CD4-positive, alpha-beta T cell treated with Interleukin-10 for 1 hour (primary cell): ENCODE results near the gene RCC1.
"Not testable (repeated sequence)": the region's sequence is repeated elsewhere in the genome, so short reads cannot be mapped to it uniquely, and the experiment has no call there.

Experiments
- DNase-seq: peaks from one replicate; pipeline ENCODE4 v3.0.0-alpha.2; 2020

RCC1 gene

GRCh38 chr1:28505406-28506187, at the start of gene RCC1:
Gene RCC1 (plus strand): TSS chr1:28506043. CDS start chr1:28529867, 23,824 bp downstream.
- peak; percentile 98 for DNase-seq

DNA sequence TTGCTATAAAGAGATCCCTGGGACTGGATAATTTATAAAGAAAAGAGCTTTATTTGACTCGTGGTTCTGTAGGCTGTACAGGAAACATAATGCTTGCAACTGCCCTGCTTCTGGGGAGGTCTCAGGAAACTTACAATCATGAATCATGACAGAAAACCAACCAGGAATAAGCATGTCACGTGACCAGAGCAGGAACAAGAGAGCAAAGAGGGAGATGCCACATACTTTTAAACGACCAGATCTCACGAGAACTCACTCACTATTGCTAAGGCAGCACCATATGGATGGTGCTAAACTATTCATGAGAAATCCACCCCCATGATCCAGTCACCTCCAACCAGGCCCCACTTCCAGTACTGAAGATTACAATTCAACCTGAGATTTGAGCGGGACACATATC, 49.8 kb upstream of the RCC1 start:
- no peak for DNase-seq

DNA sequence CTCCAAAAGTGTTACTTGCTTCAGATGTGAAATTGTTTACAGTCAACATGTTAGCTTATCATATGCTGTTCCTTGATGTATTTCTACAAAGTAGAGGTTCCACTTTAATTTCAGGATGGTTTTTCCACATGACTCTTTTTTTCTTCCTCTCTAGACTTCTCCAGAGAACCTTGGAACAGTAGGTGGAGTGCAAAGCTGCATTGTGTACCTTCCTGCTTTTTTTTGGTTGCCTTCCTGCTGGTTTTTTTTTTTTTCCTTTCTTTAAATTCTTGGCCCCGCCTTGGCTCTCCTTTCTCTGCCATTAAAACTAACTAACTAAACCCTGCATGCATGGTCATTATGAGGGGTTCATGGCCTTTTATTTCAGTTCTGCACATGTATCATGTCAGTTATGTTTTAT, 48.2 kb upstream of the RCC1 start:
- no peak for DNase-seq

- DNase-seq: no peak
Measured at GRCh38 chr1:28458237-28459228, 47.3 kb upstream of the RCC1 start.

DNA sequence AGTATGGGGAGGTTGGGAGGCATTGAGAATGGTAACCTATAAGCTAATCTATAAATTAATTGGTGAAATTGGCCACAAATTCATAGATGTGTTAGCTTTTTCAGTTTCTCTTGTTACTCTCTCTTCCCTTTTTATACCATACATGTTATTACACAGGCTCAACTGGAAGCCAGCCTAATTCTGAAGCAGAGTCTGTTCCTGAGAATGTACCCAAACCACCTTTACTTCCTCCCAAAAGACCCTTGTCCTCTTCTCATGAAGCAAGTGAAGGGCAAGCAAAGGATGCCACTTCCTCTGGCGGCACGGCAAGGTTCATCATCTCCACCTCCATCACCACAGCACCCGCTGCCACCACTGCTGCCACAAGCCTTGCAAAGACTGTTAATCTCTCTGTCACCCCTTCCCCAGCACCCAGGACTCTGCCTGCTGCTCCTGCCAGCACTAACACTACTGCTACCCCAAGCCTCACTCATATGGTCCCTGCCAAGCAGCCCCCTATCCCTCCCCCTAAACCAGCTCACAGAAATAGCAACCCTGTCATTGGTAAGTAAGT, 39.5 kb upstream of the RCC1 start:
- DNase-seq: no peak

DNA sequence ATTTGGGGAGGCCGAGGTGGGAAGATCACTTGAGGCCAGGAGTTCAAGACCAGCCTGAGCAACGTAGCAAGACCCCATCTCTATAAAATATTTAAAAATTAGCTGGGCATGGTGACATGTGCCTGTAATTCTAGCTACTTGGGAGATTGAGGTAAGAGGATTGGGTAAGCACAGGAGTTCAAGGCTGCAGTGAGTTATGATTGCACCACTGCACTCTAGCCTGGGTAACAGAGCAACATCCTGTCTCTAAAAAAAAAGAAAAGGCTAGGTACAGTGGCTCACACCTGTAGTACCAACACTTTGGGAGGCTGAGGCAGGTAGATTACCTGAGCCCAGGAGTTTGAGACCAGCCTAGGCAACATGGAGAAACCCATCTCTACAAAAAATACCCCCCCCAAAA, 35.7 kb upstream of the RCC1 start:
- DNase-seq: no peak

DNA sequence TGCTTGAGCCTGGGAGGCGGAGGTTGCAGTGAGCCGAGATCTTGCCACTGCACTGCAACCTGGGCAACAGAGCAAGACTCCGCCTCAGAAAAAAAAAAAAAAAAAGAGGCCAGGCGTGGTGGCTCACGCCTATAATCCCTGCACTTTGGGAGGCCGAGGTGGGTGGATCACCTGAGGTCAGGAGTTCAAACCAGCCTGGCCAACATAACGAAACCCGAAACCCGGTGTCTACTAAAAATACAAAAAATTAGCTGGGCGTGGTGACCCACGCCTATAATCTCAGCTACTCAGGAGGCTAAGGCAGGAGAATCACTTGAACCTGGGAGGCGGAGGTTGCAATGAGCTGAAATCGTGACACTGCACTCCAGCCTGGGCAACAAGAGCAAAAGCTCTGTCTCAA, 26.3 kb upstream of the RCC1 start:
- not testable (repeated sequence) for DNase-seq

DNA sequence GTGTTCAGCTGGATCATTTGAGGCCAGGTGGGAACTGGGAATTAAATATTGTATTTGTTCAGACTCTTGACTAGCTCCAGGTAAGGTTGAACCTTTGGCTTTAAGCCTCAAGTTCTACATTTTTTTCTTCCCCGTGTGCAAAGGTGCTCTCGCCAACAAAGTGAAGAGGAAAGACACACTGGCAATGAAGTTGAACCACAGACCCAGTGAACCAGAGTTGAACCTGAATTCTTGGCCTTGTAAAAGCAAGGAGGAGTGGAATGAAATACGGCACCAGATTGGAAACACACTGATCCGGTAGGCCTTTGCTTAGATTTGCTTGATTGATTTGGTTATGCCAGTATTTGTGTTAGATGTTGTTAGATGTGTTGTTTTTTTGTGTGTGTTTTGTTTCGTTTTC, 25.5 kb upstream of the RCC1 start:
- no peak for DNase-seq

DNA sequence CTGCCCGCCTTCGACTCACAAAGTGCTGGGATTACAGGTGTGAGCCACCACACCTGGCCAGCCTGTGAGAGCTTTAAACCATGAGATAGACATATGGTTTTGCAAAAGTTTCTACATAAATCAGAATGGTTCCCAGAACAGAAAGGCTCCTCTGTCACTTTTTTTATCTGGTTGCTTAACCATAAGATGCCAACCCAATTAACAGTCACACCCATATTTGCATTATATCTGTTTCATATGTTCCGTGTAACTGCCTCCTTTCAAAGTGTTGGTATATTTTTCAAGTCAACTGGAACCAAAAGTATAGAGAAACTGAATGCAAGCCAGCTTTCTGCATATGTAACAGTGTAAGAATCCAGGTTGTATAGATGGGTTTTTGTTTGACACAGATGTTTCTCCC, 23.7 kb upstream of the RCC1 start:
- DNase-seq: no peak

DNA sequence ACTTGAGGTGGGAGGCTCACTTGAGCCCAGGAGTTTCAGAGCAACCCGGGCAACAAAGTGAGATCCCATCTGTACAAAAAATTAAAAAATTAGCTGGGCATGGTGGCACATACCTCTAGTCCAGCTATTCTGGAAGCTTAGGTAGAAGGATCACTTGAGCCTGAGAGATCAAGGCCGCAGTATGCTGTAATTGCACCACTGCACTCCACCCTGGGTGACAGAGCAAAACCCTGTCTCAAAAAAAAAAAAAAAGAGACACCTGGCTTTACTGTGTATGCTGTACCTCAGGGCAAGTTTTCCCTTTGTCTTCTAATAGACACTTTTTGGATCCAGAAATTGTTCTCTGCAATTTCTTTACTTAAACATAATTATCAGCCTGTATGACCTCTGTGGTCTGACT, 23.1 kb upstream of the RCC1 start:
- no peak for DNase-seq

DNA sequence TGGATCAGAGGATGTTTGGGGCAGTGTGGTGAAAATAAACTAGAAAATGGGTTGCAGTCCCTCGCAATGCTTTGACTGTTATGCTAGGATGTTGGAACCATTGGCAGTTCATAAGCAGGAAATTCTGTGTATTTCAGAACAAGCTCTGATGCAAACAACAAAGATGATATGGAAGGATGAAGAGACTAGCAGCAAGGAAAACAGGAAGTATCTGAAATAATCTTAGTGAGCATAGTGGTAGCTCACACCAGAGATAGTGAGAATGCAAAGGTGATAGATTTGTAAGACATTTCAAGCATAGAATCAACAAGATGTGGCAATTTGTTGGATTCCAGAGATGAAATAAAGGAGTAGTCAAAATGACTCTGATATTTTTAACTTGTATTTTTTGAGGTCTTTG, 11.1 kb upstream of the RCC1 start:
- no peak for DNase-seq

- no peak for DNase-seq
Measured at GRCh38 chr1:28499553-28499952, 6.3 kb upstream of the RCC1 start.

DNA sequence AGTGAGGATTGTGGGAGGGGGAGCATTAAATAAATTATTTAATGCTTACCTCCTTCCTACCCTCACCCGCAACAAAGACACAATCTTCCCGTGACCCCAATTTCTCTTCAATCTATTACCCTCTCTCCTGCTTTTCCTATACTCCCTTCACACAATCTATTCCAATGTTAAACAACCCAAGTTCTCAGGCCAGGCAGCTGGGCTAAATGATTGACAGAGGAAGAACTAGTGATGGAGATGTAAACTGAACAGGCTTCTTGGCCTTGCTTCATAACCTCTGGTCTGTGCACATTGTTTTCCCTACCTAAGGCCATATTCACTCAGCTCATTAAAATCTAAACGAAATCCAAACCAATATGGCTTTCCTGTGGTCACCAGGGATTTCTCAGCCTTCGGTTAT, 3.9 kb upstream of the RCC1 start:
- no peak for DNase-seq

DNA sequence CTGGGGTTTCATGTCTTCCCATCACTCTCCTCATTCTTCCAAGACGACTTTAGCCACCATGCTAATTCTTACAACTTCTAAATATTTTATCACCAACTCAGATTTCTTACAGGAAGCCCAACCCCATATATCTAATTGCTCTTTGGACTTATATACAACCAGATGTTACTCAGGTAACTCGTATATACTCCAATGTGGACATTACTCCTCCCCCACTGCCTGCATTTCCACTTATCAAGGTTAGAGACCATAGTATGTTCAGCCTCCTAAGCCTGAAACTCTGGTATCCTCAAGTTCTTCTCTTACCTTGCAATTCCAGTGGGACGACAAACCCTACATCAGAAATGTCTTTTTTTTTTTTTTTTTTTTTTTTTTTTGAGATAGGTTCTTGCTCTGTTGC, 2.7 kb upstream of the RCC1 start:
- no peak for DNase-seq

GRCh38 chr1:28506907-28507246, 1.0 kb downstream of the RCC1 start:
- no peak for DNase-seq

- no peak for DNase-seq
Measured at GRCh38 chr1:28507247-28507645, 1.4 kb downstream of the RCC1 start.

DNA sequence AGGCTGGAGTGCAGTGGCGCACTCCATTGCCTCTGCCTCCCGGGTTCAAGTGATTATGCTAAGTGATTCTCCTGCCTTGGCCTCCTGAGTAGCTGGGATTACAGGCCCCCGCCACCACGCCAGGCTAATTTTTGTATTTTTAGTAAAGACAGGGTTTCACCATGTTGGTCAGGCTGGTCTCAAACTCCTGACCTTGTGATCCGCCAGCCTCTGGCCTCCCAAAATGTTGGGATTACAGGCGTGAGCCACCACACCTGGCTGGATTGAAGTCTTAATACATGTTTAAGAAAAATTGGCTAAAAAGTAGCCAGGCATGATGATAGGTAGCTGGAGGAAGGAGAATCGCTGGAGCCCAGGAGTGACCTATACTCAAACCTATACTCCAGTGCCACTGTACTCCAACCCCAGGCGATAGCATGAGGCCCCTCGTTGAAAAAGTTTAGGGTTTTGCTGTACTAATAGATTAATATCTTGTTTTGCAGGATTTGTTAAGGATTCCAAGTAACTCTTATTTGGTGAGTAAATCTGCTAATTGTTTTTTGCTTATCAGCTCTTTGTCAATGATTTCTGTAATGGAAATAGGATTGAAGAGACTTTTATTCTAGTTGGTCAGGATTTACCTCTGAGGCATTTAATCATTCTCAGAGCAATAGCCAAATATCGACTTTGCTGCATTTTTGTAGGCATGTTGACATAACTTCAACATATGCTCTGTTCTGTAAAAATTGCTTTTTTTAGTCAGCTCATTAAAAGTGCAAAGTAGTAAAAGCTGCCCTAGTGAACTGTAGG, 2.0 kb downstream of the RCC1 start:
- DNase-seq: no peak

DNA sequence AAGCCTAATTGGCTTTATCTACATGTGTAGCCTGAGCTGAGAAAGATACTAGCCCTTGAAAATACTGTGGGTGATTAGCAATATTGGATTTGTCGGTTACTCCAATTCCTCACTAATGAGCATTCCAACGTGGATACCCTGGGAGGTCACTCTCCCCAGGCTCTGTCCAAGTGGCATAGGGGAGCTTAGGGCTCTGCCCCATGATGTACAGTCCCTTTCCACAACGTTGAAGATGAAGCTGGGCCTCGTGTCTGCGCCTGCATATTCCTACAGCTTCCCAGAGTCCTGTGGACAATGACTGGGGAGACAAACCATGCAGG, 2.6 kb downstream of the RCC1 start:
- no peak for DNase-seq

DNA sequence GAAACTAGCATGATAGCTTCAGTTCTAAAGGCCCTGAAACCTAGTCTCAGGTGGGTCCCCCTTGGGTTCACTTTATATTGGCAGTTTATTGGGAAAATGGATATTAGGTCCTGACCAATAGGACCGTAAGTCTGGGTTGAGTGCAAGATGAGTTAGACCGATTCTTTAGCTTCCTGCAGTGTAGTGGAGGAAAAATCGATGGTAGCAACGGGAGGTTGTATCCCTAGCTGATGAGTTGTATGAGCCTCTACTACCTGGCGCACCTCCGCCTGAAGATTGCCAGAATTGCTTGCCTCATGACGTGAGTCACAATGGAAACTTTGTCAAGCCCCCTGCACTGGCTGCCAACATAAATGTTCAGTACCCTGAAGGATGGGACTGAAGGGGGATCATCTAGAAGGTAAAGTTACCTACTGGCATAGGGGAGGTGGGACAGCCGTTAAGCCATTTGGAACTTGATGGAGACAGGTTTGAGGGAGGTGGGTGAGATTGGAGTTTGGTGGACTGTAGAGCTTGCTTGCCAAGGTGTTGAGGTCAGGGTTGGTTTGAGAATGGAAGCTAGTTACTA, 3.9 kb downstream of the RCC1 start:
- no peak for DNase-seq

DNA sequence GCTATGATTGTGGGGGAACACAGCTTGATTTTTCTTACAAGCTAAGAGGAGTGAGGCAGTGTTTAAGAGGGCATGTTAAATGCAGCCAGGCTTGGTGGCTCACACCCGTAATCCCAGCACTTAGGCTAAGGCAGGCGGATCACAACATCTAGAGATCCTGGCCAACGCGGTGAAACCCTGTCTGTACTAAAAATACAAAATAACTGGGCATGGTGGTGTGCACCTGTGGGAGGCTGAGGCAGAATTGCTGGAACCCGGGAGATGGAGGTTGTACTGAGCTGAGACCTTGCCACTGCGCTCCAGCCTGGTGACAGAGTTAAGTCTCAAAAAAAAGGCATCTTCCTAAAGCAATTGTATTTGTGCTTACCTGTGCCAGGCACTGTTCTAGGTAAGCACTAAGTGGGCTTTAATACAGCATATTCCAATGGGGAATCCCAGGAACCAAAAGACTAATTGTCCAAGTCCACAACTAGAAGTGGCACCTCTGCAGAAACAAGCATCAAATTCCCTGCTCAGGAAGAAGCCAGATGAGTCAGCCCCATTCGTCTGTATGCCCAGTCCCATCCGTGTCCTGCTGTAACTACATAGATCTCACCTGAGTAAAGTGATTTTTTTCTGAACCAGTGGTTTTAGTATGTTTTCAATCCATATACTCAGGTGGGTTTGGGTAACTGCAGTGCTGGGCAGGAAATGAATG, 4.6 kb downstream of the RCC1 start:
- DNase-seq: peak; percentile 32

DNA sequence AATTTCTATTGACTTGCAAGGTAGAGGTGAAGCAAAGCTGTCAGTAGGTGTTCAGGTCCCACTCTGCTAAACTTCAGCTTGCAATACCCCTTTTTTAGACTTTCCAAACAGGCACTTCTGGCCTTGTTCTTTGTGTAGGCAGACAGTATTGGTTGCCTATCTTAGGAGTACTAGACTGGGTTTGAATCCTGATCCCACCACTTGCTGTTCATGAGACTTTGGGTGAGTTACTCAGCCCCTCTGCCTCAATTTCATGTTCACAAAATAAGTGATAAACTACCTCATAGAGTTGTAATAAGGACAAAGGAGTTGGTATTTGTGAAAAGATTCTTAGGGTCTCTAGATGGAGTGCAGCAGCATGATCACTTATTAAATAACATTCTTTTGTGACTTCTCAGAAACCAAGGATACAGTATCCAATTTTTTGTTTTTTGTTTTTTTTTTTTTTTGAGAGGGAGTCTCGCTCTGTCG, 5.2 kb downstream of the RCC1 start:
- DNase-seq: no peak

- DNase-seq: no peak
Measured at GRCh38 chr1:28512058-28512611, 6.3 kb downstream of the RCC1 start.
